Upper lobe of right lung (tissue), 1 donor: Measurements from ENCODE around the gene PLEKHJ1. TPM values are rescaled to one million over a fixed set of nuclear protein-coding genes. Genes with fewer than 3 reads are reported as not detected.

Source experiments
- ATAC-seq: fragments of 200-7000 bp; cut with Tn5 transposase; one replicate; pipeline ENCODE4 v1.9.1; 2020; ENCODE audit warnings: mild to moderate bottlenecking, moderate library complexity
- DNase-seq: peaks from one replicate; pipeline ENCODE4 v3.0.0-alpha.2; 2020
- H3K27ac ChIP-seq: fragments of 200-600 bp; one replicate; pipeline ENCODE4 v1.8.0; 2022
- H3K27me3 ChIP-seq: fragments of 200-600 bp; one replicate; pipeline ENCODE4 v1.8.0; 2022; ENCODE audit warnings: mild to moderate bottlenecking
- H3K36me3 ChIP-seq: fragments of 200-600 bp; one replicate; pipeline ENCODE4 v1.8.0; 2022
- H3K4me1 ChIP-seq: fragments of 200-600 bp; one replicate; pipeline ENCODE4 v1.8.0; 2022
- H3K4me3 ChIP-seq: fragments of 200-600 bp; one replicate; pipeline ENCODE4 v1.8.0; 2022; ENCODE audit warnings: mild to moderate bottlenecking
- H3K9me3 ChIP-seq: fragments of 200-600 bp; one replicate; pipeline ENCODE4 v1.8.0; 2022
- CTCF ChIP-seq: fragments of 200-600 bp; IDR thresholded peaks from one replicate; pipeline ENCODE4 v1.8.0; 2022; ENCODE audit warnings: antibody characterized with exemption
- intact Hi-C: fragments of 100-400 bp; cut with DNase I; formaldehyde crosslinking; loops from one replicate; pipeline ENCODE4 v1.11.0; 2022
- microRNA-seq: library from miRNA; unstranded; fragments of <30 nt; microRNA quantifications from one replicate; pipeline ENCODE4 v1.2.0, GENCODE V29; 2020; ENCODE audit warnings: borderline microRNAs expressed
- total RNA-seq: library from RNA; stranded (reverse); fragmentation: NEBNext Ultra II Directional; extraction: Animal tissue kit (Norgen Biotek cat#: 25700); gene quantifications from one replicate; pipeline ENCODE4 v1.2.1, GENCODE V29; 2021
- donor health status: DM: no; HTN: yes; CAD: no; lungs with severe emphysema.

PLEKHJ1 gene
- total RNA-seq, 1 donor from 2014 or later = 54.6 TPM

- no peaks in the 10 kb centered on the region for H3K9me3 ChIP-seq
- ATAC-seq (no peak), DNase-seq (no peak)
- no peak overlapping the region for H3K4me3 ChIP-seq
- peaks cover 40% of the 10 kb centered on the region for H3K36me3 ChIP-seq
- intact Hi-C loops = no loop called here
- peak overlapping the region; percentile 75 for H3K27ac ChIP-seq
- TF ChIP-seq CTCF = no peak
- H3K4me1 ChIP-seq = peaks cover 46% of the 10 kb centered on the region
- H3K27me3 ChIP-seq = no peaks in the 10 kb centered on the region
Measured at GRCh38 chr19:2185734-2186070, 50.4 kb downstream of the PLEKHJ1 start.

GRCh38 chr19:2184422-2184975 lies 51.6 kb downstream of the PLEKHJ1 start:
- intact Hi-C loops = no loop called here
- Histone ChIP-seq H3K27ac (no peak overlapping the region), H3K9me3 (no peaks in the 10 kb centered on the region), H3K4me1 (peaks cover 46% of the 10 kb centered on the region), H3K4me3 (no peak overlapping the region), H3K36me3 (peaks cover 36% of the 10 kb centered on the region), H3K27me3 (no peaks in the 10 kb centered on the region)
- no peak for ATAC-seq
- no peak for TF ChIP-seq CTCF
- no peak for DNase-seq

Small RNA genes lying within 50 kb of the gene (microRNA-seq; reads per million reads assigned to microRNA genes)
- 0.99 reads per million for gene MIR1227
- not detected for gene MIR4321

Other genes with a start within 250 kb of the PLEKHJ1 start
- gene BTBD2, start 220.6 kb downstream of the PLEKHJ1 start, total RNA-seq = 56.5 TPM
- 314 TPM for gene MKNK2, start 185.1 kb downstream of the PLEKHJ1 start, total RNA-seq
- 58.8 TPM for gene MOB3A, start 140.0 kb downstream of the PLEKHJ1 start, total RNA-seq
- gene IZUMO4, start 139.4 kb downstream of the PLEKHJ1 start, total RNA-seq = 6.8 TPM
- gene AP3D1, start 84.8 kb downstream of the PLEKHJ1 start, total RNA-seq = 109 TPM
- gene DOT1L, start 72.4 kb downstream of the PLEKHJ1 start, total RNA-seq = 42.0 TPM
- gene SF3A2, start 495 bp upstream of the PLEKHJ1 start, total RNA-seq = 67.1 TPM
- 6.1 TPM for gene AMH, start 13.0 kb upstream of the PLEKHJ1 start, total RNA-seq
- gene JSRP1, start 20.1 kb upstream of the PLEKHJ1 start, total RNA-seq = 1.1 TPM
- 4.5 TPM for gene PEAK3, start 45.8 kb upstream of the PLEKHJ1 start, total RNA-seq
- gene LINGO3, start 71.8 kb upstream of the PLEKHJ1 start, total RNA-seq = not detected
- 55.9 TPM for gene LSM7, start 92.3 kb upstream of the PLEKHJ1 start, total RNA-seq
- gene SPPL2B, start 92.4 kb upstream of the PLEKHJ1 start, total RNA-seq = 50.9 TPM
- not detected for gene TMPRSS9, start 123.9 kb upstream of the PLEKHJ1 start, total RNA-seq
- 61.0 TPM for gene TIMM13, start 191.3 kb upstream of the PLEKHJ1 start, total RNA-seq
- 22.0 TPM for gene LMNB2, start 220.6 kb upstream of the PLEKHJ1 start, total RNA-seq
- 91.2 TPM for gene GADD45B, start 239.8 kb upstream of the PLEKHJ1 start, total RNA-seq